Choroid plexus epithelial cell (primary cell): Measurements from ENCODE around the gene PTPRE.

Experiments
- DNase-seq: peaks from one replicate; pipeline ENCODE4 v3.0.0-alpha.2; 2010; ENCODE audit warnings: low read depth
- H3K4me3 ChIP-seq: 2 replicates; pipeline ENCODE4 v1.5.1; 2011; ENCODE audit warnings: low read depth, mild to moderate bottlenecking, control low read depth, low read length, moderate library complexity
- TF ChIP-seq, protein P1 (sequence below): conservative IDR thresholded peaks from 2 replicates; pipeline ENCODE4 v1.5.1; 2011; ENCODE audit warnings: low read depth, mild to moderate bottlenecking, control low read depth, inconsistent platforms, low read length, moderate library complexity

Gene PTPRE

DNA sequence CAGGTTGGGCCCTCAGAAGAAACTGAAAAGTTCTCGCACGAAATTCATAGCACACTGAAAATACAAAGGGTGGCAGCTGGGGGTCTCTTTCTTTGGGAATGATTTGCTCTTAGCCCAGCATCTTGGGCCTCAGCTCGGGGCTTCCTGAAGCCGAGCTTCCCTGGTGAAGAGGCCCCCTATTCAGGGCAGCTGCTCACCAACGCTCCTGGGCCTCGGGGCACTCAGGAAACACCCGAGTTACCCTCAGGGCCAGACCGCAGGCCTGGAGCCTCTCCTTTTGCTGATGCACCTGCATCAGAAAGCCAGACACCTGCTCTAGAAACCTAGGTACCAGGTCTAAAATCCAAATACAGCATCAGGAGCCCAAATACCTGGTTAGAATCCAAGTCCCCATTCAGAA lies 85.5 kb downstream of the PTPRE start:
- no peak overlapping the region for H3K4me3 ChIP-seq
- TF ChIP-seq, protein P1, sequence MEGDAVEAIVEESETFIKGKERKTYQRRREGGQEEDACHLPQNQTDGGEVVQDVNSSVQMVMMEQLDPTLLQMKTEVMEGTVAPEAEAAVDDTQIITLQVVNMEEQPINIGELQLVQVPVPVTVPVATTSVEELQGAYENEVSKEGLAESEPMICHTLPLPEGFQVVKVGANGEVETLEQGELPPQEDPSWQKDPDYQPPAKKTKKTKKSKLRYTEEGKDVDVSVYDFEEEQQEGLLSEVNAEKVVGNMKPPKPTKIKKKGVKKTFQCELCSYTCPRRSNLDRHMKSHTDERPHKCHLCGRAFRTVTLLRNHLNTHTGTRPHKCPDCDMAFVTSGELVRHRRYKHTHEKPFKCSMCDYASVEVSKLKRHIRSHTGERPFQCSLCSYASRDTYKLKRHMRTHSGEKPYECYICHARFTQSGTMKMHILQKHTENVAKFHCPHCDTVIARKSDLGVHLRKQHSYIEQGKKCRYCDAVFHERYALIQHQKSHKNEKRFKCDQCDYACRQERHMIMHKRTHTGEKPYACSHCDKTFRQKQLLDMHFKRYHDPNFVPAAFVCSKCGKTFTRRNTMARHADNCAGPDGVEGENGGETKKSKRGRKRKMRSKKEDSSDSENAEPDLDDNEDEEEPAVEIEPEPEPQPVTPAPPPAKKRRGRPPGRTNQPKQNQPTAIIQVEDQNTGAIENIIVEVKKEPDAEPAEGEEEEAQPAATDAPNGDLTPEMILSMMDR = no peak
- DNase-seq = no peak

DNA sequence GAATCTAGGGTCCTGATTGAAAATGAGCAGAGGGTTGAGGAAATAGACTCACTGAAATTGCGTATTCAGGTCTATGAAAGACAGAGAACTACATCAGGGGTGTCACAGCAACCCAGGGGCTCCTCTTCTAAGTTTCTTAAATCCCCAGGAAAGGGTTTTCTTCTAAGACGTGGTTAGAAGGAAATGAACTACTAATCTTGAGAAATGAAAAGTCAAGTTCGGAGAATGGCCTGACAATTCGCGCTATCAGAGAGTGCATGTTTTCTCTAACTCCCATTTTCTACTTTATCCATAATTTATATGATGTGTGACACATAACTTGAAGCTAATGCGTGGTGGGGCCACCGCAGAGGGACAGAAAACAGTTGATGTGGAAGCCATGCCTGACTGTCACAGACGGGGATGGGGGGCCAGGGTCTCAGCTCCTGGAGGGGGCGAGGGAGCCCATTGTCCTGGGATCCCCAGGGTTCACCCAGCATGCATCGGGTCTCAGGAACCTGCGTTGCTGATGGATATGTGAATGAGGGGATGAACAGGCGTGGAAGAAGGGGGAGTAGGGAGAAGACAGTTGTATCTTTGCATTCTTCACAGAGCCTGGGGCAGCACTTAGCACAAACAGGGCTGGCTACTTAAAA lies 86.3 kb downstream of the PTPRE start:
- TF ChIP-seq, protein P1 = no peak
- no peak overlapping the region for H3K4me3 ChIP-seq
- no peak for DNase-seq

DNA sequence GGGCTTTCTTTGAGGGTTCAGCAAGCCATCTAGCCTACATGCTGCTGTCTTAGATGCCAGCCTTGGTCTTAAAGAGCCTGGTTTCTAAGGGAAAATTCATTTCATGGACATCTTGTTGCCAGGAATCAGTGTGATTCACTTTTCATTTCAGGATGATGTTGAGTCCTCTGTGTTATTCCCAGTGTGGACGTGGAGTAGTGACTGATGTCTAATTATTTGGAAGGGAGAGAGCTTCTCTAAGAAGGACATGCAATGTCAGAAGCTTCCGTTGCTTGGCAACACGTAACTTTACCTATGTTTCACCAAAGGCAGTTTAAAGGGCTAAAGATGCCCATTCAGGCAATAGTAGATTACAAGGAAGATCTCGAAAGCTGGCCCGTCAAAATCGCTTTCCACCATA lies 89.0 kb downstream of the PTPRE start:
- no peak for DNase-seq
- TF ChIP-seq, protein P1 = no peak
- H3K4me3 ChIP-seq = no peak overlapping the region

DNA sequence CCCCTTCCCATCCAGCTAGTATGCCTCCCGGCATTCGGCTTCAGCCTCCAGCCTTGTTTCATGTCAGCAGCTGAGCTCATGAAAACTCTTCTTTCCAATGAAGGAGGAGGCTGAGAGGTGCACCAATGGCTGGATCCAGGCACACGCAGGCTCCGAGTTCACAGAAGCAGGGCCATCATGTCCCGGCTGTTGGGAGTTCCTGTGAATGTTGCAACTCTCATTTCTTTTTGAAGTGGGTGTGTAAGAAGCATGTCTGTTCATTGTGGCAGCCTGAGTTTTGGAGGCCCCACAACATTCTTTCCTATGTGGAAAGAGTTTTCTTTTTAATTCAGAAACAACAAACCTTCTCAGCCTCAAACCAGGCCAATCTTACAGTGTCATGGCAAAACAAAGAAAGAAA lies 89.7 kb downstream of the PTPRE start:
- TF ChIP-seq, protein P1 = no peak
- no peak overlapping the region for H3K4me3 ChIP-seq
- DNase-seq = peak; percentile 86

DNA sequence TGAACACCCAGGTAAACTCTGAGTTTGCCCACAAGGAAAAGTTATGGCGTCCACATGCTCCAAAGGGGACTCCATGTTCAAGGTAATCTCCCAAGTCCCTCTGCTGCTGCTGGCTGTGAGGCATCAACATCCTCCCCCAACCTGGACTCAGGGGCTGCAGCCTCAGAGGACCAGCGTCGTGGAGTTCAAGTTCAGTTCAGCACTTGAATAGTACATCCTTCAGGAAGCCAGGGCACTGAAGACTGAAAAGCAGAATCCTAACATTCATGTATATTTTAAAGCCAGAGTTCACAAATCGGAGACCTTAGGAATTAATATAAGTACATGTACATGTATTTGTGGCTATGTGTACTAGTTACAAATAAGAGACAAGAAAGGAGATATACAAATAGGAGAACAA lies 90.4 kb downstream of the PTPRE start:
- TF ChIP-seq, protein P1 = no peak
- H3K4me3 ChIP-seq = no peak overlapping the region
- DNase-seq = peak; percentile 31

DNA sequence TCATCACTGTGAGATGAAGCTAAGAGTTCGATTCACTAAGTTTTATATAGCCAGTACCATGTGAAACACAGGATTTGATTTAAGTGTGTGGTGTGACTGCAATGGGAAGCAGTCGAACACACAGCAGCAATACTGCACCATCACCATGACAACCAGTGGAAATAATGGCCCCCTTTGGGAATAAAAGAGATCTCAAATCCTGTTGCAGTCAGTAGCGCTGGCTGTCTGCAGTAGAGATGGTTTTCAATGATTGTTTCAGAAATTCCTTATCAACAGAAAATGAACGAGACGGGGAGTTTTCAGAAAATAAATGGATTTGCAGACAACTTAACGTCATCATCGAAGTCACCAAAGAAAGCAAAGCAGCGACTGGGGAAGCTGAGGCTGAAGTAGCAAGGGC lies 91.0 kb downstream of the PTPRE start:
- TF ChIP-seq, protein P1 = no peak
- DNase-seq = peak; percentile 54
- H3K4me3 ChIP-seq = no peak overlapping the region

DNA sequence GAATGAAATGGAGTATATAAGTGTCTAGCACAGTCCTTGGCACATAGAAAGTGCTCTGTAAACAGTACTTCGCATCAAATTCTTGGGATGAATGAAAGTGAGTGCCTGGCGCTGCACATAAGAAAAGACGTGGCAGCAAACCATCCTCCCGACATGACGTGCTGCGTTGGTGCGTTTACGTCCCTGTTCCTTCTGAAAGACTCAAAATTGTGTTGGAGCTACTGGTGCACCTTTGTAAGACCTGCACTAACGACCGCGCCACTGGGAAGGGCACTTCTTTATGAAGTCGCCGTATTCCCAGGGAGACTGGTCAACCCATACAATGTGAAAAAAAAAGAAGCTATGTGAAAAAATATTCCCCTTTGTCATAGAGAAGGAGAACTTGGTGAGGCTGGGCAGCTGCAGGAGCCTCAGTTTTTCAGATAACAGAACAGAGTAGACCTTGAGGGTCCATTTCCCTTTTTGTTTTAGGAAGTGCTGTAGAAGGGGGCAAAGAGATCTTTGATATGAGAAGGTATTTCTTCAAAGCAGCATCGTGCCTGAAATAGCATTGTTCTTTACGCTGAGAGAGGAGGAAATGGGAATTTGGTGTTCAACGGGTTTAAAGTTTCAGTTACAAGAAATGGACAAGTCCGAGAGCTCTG lies 91.7 kb downstream of the PTPRE start:
- no peak for DNase-seq
- TF ChIP-seq, protein P1 = no peak
- H3K4me3 ChIP-seq = no peak overlapping the region
